HepG2 (cell line): ENCODE data around the gene QSOX2. TPM values are rescaled to one million over a fixed set of nuclear protein-coding genes. Genes with fewer than 3 reads are reported as not detected.

Experiments
- ATAC-seq: fragments of 200-7000 bp; cut with Tn5 transposase; 3 replicates; pipeline ENCODE4 v1.9.1; 2020; ENCODE audit warnings: mild to moderate bottlenecking, moderate library complexity
- BruUV-seq: library from RNA; stranded (reverse); fragments of 400-500 nt; replicated peaks from 2 replicates; lab custom pipeline; 2021; lab: Mats Ljungman, UMichigan
- CTCF ChIA-PET: fragments of 300-600 bp; formaldehyde crosslinking; extraction: SDS; loops from one replicate; lab custom pipeline; 2021; ENCODE audit warnings: low total read pairs, inconsistent platforms, low intra/inter-chr PET ratio; lab: Yijun Ruan, JAX
- POLR2A ChIA-PET: fragments of 350-600 bp; sonication (Branson Sonifier 250); formaldehyde crosslinking; loops from one replicate; lab custom pipeline; 2020; ENCODE audit warnings: antibody characterized with exemption, inconsistent platforms; lab: Yijun Ruan, JAX
- DNase-seq: peaks from one replicate; pipeline ENCODE4 v3.0.0-alpha.2; 2015; ENCODE audit warnings: low spot score
- FAIRE-seq: peaks from 3 replicates; lab custom pipeline; 2011; peaks lifted over from hg19 to GRCh38; lab: Jason Lieb, UNC
- H2AFZ ChIP-seq: one replicate; pipeline ENCODE4 v1.6.1; 2011; ENCODE audit warnings: low read length, inconsistent platforms
- H3K27ac ChIP-seq: fragments of 300-600 bp; 3 replicates; pipeline ENCODE4 v1.8.0; 2011; ENCODE audit warnings: mixed run types, mild to moderate bottlenecking, mixed read lengths, low read length, inconsistent platforms; ENCODE audit not compliant: insufficient read depth; ENCODE audit errors: extremely low read length
- H3K27me3 ChIP-seq, 2 experiments: fragments of 200-600 bp in 1 of 2; 2 replicates in 1 of 2; 3 replicates in 1 of 2; pipeline versions ENCODE4 v1.6.0 to v1.8.0; 2011; ENCODE audit warnings: low read length in 2 of 2, mild to moderate bottlenecking in 2 of 2, moderate library complexity in 2 of 2, inconsistent platforms in 1 of 2; ENCODE audit not compliant: insufficient read depth in 2 of 2, control insufficient read depth in 1 of 2
- H3K36me3 ChIP-seq, 2 experiments: fragments of 200-600 bp in 1 of 2; replicated peaks in 1 of 2; 2 replicates in 1 of 2; 3 replicates in 1 of 2; pipeline versions ENCODE4 v1.5.1 to v1.8.0; 2011; ENCODE audit warnings: low read length in 2 of 2, inconsistent platforms in 1 of 2; ENCODE audit not compliant: insufficient read depth in 2 of 2, control insufficient read depth in 1 of 2
- H3K4me1 ChIP-seq: 2 replicates; pipeline ENCODE4 v1.5.1; 2012; ENCODE audit warnings: low read length, inconsistent platforms; ENCODE audit not compliant: insufficient read depth
- H3K4me2 ChIP-seq: 2 replicates; pipeline ENCODE4 v1.6.0; 2011; ENCODE audit warnings: low read depth, low read length, inconsistent platforms
- H3K4me3 ChIP-seq, 3 experiments: fragments of 200-600 bp in 1 of 3; sonication (generic), shearing (Covaris generic) in 1 of 3; replicated peaks in 1 of 3; 2 replicates each; pipeline ENCODE4 v1.5.1; 2011 to 2016; ENCODE audit warnings: low read length in 3 of 3, inconsistent platforms in 2 of 3, low read depth in 2 of 3, mild to moderate bottlenecking in 2 of 3, control low read depth in 1 of 3, mixed read lengths in 1 of 3; ENCODE audit not compliant: insufficient read depth in 1 of 3
- H3K79me2 ChIP-seq: one replicate; pipeline ENCODE4 v1.6.1; 2011; ENCODE audit warnings: low read length, inconsistent platforms; ENCODE audit not compliant: insufficient read depth
- H3K9ac ChIP-seq: 2 replicates; pipeline ENCODE4 v1.6.0; 2011; ENCODE audit warnings: mild to moderate bottlenecking, low read depth, low read length, inconsistent platforms; ENCODE audit not compliant: insufficient read depth
- H3K9me3 ChIP-seq: 2 replicates; pipeline ENCODE4 v1.5.1; 2012; ENCODE audit warnings: mild to moderate bottlenecking, low read length
- H4K20me1 ChIP-seq: 2 replicates; pipeline ENCODE4 v1.6.0; 2011; ENCODE audit warnings: inconsistent platforms, mild to moderate bottlenecking, low read length, moderate library complexity; ENCODE audit not compliant: insufficient read depth
- ZFAT ChIP-seq: sonication (generic); formaldehyde crosslinking; conservative IDR thresholded peaks from 2 replicates; pipeline ENCODE4 v1.8.1; 2023; ENCODE audit warnings: missing genetic modification reagents, inconsistent platforms
- ZFP36L2 ChIP-seq: sonication (generic); formaldehyde crosslinking; IDR thresholded peaks from 2 replicates; pipeline ENCODE4 v1.4.0; 2020; ENCODE audit warnings: missing genetic modification reagents
- ZNF232 ChIP-seq: sonication (generic); formaldehyde crosslinking; IDR thresholded peaks from 2 replicates; pipeline ENCODE4 v1.4.0; 2020; ENCODE audit warnings: missing genetic modification reagents, borderline replicate concordance
- ZNF274 ChIP-seq: sonication (generic); formaldehyde crosslinking; IDR thresholded peaks from 2 replicates; pipeline ENCODE4 v1.5.1; 2020; ENCODE audit warnings: mild to moderate bottlenecking, missing genetic modification reagents
- ZNF598 ChIP-seq: sonication (generic); formaldehyde crosslinking; IDR thresholded peaks from 2 replicates; pipeline ENCODE4 v1.5.1; 2020; ENCODE audit warnings: mild to moderate bottlenecking, missing genetic modification reagents, borderline replicate concordance
- ZNF781 ChIP-seq: sonication (generic); formaldehyde crosslinking; IDR thresholded peaks from 2 replicates; pipeline ENCODE4 v1.5.1; 2020; ENCODE audit warnings: borderline replicate concordance, mild to moderate bottlenecking, missing genetic modification reagents; ENCODE audit errors: not compliant biosample characterization
- WGBS: methylation state at CpG from one replicate; pipeline ENCODE4 v1.1.6; 2017; ENCODE audit warnings: low lambda C conversion rate; 5-methylcytosine and 5-hydroxymethylcytosine counted together
- in situ Hi-C: cut with HindIII; loops from 2 replicates; pipeline ENCODE4 v1.10.0; 2017; ENCODE audit warnings: low pct_unique_long_range_greater_than_20kb; ENCODE audit not compliant: extremely low pct_ligation_motif_present
- intact Hi-C: fragments of 100-400 bp; cut with micrococcal nuclease; formaldehyde crosslinking; loops from one replicate; pipeline ENCODE4 v1.10.0; 2022; ENCODE audit not compliant: unreplicated experiment
- polyA plus RNA-seq, 8 experiments: library from polyadenylated mRNA; depleted of rRNA in 3 of 8; stranded (reverse) in 7 of 8; unstranded in 1 of 8; fragments of >200 nt; fragmentation: Illumina TruSeq in 4 of 8; extraction: Trizol in 4 of 8; gene quantifications; 2 replicates each; pipeline versions ENCODE4 v1.2.1 to v1.2.3, GENCODE V29; 2011 to 2016; ENCODE audit warnings: low read depth in 4 of 8, missing spikeins in 1 of 8, mixed read lengths in 1 of 8; ENCODE audit not compliant: insufficient read depth in 1 of 8
- total RNA-seq, 5 experiments: library from RNA; depleted of rRNA; stranded (reverse); fragments of >200 nt; fragmentation: Illumina TruSeq; extraction: Trizol; gene quantifications; 2 replicates each; pipeline ENCODE4 v1.2.3, GENCODE V29; 2016; ENCODE audit warnings: low read depth in 1 of 5
- TF ChIP-seq, protein P1 (sequence below): sonication (generic); formaldehyde crosslinking; IDR thresholded peaks from 2 replicates; pipeline ENCODE4 v1.8.1; 2023; ENCODE audit warnings: mild to moderate bottlenecking, missing genetic modification reagents, borderline replicate concordance
- TF ChIP-seq, protein P2 (sequence below): IDR thresholded peaks from 2 replicates; pipeline ENCODE4 v1.6.1; 2018; ENCODE audit warnings: missing genetic modification reagents, mild to moderate bottlenecking, missing compliant biosample characterization
- TF ChIP-seq, protein P3 (sequence below): sonication (generic); formaldehyde crosslinking; IDR thresholded peaks from 2 replicates; pipeline ENCODE4 v1.5.0; 2020; ENCODE audit warnings: mild to moderate bottlenecking, missing genetic modification reagents
- TF ChIP-seq, protein P4 (sequence below): sonication (generic); formaldehyde crosslinking; IDR thresholded peaks from one replicate; pipeline ENCODE4 v1.5.1; 2020; ENCODE audit warnings: mild to moderate bottlenecking, missing genetic modification reagents; ENCODE audit errors: not compliant biosample characterization

QSOX2 gene
- total and polyA plus RNA-seq, 2 of the 13 experiments (the other 11 are each of a cell fraction or from before 2014, with no cell fraction given) = 27.1 to 42.1 TPM

DNA sequence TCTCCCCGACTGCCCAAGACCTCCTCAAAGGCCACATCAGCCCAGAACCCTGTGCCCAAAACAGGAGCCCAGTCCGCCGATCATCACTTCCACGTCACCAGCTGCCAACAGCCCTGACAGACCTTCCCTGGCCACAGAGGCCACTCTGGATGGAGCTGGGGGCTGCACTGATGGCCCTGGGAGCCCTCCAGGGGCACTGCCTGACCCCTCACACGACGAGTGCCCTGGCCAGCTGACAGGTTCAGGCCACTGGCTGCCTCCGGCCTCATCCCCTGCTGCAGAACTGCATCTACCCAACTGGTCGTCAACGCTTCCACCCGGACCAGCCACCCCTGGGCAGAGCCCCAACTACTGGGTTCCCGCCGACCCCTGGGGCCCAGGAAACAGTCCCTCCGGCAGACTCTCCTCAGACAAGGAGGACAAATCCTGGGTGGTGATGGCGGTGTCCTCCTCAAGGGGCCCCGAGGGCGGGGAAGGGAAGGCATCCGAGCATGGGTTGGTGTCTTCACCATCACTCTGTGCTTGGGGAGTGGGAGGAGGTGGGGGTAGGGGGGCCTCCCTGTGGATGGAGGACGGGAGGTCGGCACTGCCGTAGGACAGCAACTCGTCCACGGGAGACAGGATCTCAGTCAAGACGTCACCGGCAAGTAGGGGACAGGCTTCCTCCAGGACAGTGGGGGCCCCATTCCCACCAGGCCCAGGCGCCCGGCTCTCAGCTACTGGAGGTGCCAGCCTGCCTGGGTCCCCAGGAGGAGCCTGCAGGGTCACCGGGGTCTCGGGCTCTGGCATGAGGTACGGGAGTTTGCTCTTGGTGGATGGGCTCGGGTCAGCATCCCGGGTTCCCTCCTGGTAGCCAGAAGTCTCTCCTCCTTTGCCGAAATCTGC is 7.9 kb upstream of the QSOX2 start:
- Histone ChIP-seq H2AFZ (no peak overlapping the region), H3K36me3 (no peaks in the 10 kb centered on the region), H3K4me2 (peak overlapping the region; percentile 68; the same call in 1 of the 2 replicates), H3K9ac (no peak overlapping the region), H3K79me2 (no peaks in the 10 kb centered on the region), H4K20me1 (no peaks in the 10 kb centered on the region), H3K27me3 (peaks cover 19 to 83% of the 10 kb centered on the region in 2 experiments), H3K4me3 (no peak overlapping the region), H3K9me3 (no peaks in the 10 kb centered on the region), H3K4me1 (peaks cover 51% of the 10 kb centered on the region), H3K27ac (no peak overlapping the region)
- ChIA-PET CTCF (no interaction called here), POLR2A (interaction anchor here (1.0 kb wide), 1 partner anchor 8 kb away, joined by 3 read pairs; the partner anchor contains the start of gene QSOX2)
- no peak for DNase-seq
- WGBS = 57% methylated on average over 16 of the region's 32 CpGs
- intact Hi-C loops = no loop called here
- no peak for ATAC-seq
- in situ Hi-C loops = loop anchor here (25.0 kb wide), 1 partner anchor 266 kb away; no protein-coding TSS in a partner anchor
- FAIRE-seq = no peak
- TF ChIP-seq, protein P1, sequence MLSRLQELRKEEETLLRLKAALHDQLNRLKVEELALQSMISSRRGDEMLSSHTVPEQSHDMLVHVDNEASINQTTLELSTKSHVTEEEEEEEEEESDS (CRISPR knock-in tag) = no peak
- TF ChIP-seq ZNF232 (CRISPR knock-in tag) (no peak), ZFP36L2 (CRISPR knock-in tag) (no peak), ZNF274 (CRISPR knock-in tag) (no peak), ZNF781 (CRISPR knock-in tag) (no peak), ZNF598 (CRISPR knock-in tag) (no peak), ZFAT (no peak)
- TF ChIP-seq, protein P2, sequence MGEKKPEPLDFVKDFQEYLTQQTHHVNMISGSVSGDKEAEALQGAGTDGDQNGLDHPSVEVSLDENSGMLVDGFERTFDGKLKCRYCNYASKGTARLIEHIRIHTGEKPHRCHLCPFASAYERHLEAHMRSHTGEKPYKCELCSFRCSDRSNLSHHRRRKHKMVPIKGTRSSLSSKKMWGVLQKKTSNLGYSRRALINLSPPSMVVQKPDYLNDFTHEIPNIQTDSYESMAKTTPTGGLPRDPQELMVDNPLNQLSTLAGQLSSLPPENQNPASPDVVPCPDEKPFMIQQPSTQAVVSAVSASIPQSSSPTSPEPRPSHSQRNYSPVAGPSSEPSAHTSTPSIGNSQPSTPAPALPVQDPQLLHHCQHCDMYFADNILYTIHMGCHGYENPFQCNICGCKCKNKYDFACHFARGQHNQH (CRISPR knock-in tag) = no peak
- TF ChIP-seq, protein P3, sequence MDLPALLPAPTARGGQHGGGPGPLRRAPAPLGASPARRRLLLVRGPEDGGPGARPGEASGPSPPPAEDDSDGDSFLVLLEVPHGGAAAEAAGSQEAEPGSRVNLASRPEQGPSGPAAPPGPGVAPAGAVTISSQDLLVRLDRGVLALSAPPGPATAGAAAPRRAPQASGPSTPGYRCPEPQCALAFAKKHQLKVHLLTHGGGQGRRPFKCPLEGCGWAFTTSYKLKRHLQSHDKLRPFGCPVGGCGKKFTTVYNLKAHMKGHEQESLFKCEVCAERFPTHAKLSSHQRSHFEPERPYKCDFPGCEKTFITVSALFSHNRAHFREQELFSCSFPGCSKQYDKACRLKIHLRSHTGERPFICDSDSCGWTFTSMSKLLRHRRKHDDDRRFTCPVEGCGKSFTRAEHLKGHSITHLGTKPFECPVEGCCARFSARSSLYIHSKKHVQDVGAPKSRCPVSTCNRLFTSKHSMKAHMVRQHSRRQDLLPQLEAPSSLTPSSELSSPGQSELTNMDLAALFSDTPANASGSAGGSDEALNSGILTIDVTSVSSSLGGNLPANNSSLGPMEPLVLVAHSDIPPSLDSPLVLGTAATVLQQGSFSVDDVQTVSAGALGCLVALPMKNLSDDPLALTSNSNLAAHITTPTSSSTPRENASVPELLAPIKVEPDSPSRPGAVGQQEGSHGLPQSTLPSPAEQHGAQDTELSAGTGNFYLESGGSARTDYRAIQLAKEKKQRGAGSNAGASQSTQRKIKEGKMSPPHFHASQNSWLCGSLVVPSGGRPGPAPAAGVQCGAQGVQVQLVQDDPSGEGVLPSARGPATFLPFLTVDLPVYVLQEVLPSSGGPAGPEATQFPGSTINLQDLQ (CRISPR knock-in tag) = no peak
- TF ChIP-seq, protein P4, sequence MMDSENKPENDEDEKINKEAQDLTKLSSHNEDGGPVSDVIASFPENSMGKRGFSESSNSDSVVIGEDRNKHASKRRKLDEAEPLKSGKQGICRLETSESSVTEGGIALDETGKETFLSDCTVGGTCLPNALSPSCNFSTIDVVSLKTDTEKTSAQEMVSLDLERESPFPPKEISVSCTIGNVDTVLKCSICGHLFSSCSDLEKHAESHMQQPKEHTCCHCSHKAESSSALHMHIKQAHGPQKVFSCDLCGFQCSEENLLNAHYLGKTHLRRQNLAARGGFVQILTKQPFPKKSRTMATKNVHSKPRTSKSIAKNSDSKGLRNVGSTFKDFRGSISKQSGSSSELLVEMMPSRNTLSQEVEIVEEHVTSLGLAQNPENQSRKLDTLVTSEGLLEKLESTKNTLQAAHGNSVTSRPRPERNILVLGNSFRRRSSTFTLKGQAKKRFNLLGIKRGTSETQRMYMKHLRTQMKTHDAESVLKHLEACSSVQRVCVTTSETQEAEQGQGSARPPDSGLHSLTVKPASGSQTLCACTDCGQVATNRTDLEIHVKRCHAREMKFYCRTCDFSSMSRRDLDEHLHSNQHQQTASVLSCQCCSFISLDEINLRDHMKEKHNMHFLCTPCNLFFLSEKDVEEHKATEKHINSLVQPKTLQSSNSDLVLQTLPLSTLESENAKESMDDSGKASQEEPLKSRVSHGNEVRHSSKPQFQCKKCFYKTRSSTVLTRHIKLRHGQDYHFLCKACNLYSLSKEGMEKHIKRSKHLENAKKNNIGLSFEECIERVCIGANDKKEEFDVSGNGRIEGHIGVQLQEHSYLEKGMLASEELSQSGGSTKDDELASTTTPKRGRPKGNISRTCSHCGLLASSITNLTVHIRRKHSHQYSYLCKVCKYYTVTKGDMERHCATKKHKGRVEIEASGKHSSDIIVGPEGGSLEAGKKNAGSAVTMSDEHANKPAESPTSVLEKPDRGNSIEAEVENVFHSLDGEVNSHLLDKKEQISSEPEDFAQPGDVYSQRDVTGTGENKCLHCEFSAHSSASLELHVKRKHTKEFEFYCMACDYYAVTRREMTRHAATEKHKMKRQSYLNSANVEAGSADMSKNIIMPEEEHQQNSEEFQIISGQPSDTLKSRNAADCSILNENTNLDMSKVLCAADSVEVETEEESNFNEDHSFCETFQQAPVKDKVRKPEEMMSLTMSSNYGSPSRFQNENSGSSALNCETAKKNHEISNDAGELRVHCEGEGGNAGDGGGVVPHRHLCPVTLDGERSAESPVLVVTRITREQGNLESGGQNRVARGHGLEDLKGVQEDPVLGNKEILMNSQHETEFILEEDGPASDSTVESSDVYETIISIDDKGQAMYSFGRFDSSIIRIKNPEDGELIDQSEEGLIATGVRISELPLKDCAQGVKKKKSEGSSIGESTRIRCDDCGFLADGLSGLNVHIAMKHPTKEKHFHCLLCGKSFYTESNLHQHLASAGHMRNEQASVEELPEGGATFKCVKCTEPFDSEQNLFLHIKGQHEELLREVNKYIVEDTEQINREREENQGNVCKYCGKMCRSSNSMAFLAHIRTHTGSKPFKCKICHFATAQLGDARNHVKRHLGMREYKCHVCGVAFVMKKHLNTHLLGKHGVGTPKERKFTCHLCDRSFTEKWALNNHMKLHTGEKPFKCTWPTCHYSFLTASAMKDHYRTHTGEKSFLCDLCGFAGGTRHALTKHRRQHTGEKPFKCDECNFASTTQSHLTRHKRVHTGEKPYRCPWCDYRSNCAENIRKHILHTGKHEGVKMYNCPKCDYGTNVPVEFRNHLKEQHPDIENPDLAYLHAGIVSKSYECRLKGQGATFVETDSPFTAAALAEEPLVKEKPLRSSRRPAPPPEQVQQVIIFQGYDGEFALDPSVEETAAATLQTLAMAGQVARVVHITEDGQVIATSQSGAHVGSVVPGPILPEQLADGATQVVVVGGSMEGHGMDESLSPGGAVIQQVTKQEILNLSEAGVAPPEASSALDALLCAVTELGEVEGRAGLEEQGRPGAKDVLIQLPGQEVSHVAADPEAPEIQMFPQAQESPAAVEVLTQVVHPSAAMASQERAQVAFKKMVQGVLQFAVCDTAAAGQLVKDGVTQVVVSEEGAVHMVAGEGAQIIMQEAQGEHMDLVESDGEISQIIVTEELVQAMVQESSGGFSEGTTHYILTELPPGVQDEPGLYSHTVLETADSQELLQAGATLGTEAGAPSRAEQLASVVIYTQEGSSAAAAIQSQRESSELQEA (CRISPR knock-in tag) = no peak
- no TSS peak for BruUV-seq
